NCI-H2227 (cell line): ENCODE results near the gene NGEF.

Experiments
- DNase-seq: peaks from one replicate; lab custom pipeline; 2025; ENCODE audit not compliant: unreplicated experiment; lab: John Stamatoyannopoulos, UW

NGEF gene

DNA sequence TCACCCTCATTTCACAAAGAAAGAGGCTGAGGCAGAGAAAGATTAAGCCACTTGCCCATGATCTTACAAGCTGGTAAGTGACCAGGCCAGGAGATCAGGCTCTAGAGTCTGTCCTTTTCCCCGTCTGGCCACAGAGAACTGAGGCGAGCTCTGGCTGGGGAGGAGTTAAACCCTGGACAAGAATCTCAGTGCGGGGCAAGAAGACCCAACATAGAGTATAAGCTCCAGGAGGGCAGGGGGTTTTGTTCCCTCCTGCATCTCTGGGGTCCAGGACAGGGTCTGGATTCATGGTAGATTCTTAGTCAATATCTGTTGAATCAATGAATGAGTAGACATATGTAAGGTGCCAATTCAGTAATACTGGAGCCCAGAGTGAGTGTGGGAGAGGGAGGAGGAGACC lies 34.1 kb upstream of the NGEF start:
- no peak for DNase-seq

DNA sequence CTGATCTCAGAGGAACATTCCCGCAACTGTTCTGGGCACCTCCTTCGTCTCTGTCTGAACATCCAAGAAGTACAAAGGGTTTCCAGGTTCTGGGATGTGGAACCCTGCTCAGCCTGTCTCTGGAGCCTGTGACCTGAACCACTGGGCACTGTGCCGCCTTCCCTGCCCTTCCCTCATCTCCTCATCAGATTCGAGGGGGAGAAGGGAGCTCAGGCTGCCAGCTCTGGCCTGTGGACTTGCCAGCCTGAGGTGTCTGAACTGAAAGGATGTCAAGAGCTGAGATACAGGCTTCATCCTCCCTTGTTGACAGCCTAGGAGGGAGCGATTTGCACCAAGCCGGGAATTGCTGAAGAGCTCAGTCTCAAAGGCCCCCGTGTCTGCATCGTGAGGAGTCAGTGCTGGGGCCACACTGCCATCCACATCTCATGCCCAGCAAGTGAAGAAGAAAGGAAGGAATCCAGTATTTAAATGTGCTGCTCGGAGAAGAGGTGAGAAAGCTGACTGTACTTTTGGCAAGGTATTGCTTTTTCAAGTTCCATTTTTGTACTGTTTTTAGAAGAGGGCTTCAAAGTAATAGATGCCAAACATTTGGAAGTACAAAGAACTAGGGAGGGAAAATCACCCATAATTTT lies 32.0 kb upstream of the NGEF start:
- DNase-seq, result no peak

DNA sequence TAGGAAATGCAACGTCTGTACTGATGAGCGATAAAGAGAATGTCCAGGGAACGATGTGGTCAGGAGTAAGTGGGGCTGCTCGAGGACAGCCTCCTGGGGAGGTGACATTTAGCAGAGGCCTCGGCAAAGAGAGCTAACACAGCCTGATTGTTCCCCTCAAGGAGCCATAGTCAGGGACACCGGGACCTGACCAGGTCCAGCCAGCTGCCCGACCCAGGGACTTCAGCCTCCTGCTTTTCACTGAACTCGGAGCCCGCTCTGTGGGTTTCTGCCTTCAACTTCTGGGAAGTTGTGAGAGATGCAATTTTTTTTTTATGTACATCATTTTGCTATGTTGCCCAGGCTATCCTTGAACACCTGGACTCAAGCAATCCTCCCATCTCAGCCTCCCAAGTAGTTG lies 29.5 kb upstream of the NGEF start:
- DNase-seq, result no peak

DNA sequence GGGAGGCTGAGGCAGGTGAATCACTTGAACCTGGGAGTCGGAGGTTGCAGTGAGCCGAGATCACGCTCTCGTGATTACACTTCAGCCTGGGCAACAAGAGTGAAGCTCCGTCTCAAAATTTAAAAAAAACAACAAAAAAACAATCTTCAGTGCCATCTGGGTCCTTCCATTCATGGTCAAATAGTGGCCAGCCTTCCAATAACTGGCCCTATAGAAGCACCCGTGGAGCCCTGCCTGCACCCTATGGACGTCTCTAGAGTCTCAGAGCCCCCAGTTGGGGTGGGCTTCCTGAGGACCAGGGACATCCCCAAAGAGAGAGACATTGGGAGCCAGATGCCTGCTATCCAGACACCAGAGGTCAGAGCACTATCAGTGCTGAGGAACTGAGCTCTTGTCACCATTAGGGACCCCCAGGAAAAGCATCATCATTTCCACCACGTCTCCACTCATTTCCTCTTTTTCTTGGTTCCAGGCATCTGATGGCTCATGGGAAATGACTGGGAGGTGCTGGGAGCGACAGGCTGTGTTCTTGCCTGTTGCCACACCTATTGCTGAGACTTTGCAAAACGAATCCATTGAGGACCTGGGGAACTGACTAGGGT lies 28.8 kb upstream of the NGEF start:
- DNase-seq, result no peak

DNA sequence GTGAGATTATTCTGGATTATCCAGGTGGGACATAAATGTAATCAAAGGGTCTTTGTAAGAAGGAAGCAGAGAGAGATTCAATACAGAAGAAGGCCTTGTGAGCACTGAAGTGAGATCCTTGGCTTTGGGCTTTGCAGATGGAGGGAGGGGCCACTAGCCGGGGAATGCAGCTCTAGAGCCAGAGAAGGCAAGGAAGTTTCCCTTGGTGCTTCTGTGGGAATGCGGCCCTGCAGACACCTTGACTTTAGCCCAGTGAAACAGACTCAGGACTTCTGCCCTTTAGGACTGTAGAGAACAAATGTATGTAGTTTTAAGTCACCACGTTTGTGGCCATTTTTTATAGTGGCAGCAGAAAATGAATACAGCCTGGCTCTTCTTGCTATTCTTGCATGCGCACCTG lies 27.5 kb upstream of the NGEF start:
- DNase-seq, result no peak

DNA sequence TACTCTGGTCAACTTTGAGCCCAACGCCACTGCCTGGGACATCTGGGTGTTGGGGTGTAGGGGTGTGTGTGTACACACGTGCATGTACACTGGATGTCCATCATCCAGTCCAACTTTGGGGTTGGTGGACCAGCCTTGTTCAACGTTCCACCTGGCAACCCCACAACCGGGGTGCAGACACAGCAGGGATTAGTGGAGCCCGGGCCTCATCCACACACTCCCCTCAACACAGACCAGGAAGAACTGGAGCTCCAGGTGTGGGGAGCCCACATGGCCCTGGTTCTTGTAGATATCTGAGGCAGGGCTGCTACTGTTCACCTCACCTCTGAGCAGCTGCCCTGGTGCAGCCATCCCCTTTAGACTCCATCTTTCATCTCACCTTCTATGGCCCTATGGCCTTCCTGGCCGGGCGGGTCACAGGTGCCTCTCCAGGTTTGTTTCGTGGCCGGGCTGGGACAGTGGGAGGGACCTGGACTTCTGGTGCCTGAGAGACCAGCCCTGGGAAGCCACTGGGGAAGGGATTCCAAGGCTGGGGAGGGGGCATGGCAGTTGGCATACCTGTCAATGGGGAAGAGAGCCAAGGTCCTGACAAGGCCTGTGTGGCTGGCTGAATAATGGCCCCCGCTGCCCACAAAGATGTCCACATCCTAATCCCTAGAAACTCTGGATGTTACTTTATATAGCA lies 26.9 kb upstream of the NGEF start:
- no peak for DNase-seq

DNA sequence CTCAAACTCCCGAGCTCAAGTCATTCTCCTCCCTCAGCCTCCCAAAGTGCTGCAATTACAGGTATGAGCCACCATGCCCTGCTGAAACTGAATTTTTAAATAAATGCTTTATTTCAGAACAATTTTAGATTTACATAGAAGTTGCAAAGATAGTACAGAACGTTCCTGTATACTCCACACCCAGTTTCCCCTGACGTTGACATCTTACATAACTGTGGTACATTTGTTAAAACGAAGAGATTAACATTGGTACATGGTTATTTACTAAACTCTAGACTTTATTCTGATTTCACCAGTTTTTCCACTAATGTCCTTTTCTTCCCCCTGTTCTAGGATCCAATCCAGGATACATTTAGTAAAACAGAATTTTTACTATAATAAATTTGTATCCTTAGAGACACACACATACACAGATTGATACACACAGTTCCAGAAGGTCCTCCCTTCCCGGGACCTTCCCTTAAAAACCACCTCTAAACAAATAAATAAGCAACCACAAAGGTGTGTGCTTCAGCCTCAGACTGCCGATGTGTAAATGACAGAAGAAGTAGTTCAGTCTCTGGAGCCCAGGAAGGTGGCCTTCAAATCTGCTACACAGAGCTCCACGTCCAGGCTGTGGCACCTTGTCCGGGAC lies 26.3 kb upstream of the NGEF start:
- DNase-seq, result no peak

DNA sequence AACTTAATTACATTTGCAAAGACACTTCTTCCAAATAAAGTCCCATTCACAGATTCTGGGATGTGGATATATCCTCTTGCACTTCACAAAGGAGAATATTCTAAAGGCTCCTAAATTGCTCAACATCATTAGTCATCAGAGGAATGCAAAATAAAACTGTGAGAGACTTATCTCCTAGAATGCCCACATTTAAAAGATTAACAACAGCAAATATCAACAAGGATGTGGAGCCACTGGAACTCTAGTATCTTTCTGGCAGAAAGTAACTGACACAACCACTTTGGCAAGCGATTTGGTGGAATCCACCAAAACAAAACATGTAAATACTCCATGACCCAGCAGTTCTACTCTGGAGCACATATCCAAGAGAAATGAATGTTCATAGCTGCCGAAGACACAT lies 24.0 kb upstream of the NGEF start:
- no peak for DNase-seq

DNA sequence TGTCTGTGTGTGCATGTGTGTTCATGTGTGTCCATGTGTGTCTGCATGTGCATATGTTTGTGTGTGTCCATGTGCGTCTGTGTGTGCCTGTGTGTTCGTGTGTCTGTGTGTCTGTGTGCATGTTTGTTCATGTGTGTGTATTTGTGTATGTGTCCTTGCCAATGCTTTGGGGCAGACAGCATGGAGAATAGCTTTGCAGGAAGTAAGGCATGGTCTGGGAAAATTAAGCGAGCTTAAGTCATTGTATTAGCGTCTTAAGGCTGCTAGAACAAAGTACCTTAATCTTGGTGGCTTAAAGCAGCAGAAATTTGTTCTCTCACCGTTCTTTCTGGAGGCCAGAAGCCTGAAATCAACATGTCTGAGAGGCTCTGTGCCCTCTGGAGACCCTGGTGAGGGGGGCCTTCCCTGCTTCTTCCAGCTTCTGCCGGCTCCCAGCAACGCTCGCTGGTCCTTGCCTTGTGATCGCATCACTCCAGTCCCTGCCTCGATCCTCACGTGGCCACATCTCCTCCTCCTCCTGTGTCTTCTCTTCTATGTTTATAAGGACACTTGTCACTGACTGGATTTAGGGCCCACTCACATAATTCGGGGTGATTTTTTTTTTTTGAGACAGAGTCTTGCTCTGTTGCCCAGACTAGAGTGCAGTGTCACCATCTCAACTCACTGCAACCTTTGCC lies 23.2 kb upstream of the NGEF start:
- no peak for DNase-seq

DNA sequence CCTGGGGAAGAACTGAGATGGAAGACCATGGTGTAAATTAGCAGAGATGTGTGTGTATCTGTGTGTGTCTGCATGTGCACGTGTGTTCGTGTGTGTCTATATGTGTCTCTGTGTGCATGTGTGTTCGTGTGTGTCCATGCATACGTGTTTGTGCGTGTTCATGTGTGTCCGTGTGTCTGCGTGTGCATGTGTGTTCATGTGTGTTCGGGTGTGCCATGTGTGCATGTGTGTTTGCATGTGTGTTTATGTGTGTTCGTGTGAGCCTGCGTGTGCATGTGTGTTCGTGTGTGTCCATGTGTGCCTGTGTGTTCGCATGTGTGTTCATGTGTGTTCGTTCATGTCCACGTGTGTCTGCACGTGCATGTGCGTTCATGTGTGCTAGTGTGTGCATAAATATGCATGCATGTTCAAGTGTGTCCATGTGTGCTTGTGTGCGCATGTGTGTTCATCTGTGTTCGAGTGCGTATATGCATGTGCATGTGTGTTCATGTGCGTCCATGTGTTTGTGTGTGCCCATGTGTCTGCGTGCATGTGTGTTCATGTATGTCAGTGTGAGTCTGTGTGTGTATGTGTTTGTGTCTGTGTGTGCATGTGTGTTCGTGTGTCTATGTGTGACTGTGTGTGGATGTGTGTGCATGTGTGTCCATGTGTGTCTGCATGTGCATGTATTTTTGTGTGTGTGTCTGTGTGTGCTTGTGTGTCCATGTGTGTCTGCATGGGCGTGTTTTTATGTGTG lies 22.5 kb upstream of the NGEF start:
- no peak for DNase-seq

DNA sequence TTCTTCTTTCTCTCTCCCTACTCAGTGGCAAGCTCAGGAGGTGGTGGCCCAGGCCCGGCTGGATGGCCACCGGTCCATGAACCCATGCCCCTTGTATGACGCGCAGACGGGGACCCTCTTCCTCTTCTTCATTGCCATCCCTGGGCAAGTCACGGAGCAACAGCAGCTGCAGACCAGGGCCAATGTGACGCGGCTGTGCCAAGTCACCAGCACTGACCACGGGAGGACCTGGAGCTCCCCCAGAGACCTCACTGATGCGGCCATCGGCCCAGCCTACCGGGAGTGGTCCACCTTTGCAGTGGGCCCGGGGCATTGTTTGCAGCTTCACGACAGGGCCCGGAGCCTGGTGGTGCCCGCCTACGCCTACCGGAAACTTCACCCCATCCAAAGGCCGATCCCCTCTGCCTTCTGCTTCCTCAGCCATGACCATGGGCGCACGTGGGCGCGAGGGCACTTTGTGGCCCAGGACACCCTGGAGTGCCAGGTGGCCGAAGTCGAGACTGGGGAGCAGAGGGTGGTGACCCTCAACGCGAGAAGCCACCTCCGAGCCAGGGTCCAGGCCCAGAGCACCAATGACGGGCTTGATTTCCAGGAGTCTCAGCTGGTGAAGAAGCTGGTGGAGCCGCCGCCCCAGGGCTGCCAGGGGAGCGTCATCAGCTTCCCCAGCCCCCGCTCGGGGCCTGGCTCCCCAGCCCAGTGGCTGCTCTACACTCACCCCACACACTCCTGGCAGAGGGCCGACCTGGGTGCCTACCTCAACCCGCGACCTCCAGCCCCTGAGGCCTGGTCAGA lies 21.2 kb upstream of the NGEF start:
- DNase-seq, result no peak

DNA sequence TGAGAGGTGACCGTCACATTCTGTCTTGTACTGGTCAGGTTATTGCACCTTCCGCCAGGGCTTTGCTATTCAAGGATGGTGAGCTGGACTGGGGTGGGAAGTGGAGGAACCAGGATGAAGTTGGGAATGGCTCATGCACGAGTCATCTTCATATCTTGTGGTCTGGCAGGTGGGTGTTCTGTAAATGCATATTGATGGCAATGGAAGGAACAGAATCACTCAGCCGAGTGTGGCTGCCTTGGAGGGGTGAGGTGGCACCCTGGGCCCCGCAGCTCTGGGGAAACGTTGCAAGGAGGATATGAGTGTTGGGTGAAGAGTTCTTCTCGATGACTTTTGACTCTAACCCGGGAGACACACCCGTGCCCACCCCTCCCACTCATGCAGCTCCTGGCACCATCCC lies 20.6 kb upstream of the NGEF start:
- no peak for DNase-seq

DNA sequence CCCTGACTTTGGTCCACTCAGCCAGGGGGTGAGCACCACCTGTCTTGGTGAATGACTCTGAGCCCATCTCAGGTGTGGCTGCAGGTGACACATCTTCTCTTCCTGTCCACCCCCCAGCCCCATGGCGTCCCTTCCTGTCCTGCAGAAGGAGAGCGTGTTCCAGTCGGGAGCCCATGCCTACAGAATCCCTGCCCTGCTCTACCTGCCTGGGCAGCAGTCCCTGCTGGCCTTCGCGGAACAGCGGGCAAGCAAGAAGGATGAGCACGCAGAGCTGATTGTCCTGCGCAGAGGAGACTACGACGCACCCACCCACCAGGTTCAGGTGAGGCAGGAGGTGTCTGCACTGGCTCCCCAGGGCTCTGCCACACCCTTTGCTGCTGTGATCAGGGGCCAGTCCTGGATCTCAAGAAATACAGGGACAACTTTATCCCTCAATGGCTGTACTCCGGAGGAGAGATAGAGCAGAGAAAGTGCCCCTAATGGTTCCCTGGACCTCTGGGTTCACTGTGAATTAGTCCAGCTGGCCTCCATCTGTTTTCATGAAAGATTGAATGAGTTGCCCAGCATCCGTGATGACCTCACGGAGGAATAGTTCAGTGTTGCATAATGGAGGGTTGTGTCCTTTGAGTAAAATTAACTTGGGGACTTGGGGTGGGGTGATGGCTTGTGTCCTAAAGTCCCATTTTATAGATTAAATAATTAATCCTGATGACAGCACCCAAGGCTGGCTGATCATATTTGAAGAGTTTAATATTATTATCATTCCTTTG lies 19.7 kb upstream of the NGEF start, which contains the start of gene NEU2:
NEU2 (plus strand) TSS at position 122 of the 770 bp plus-strand sequence; CDS start at position 122, 0 bp downstream.
- DNase-seq, result no peak

DNA sequence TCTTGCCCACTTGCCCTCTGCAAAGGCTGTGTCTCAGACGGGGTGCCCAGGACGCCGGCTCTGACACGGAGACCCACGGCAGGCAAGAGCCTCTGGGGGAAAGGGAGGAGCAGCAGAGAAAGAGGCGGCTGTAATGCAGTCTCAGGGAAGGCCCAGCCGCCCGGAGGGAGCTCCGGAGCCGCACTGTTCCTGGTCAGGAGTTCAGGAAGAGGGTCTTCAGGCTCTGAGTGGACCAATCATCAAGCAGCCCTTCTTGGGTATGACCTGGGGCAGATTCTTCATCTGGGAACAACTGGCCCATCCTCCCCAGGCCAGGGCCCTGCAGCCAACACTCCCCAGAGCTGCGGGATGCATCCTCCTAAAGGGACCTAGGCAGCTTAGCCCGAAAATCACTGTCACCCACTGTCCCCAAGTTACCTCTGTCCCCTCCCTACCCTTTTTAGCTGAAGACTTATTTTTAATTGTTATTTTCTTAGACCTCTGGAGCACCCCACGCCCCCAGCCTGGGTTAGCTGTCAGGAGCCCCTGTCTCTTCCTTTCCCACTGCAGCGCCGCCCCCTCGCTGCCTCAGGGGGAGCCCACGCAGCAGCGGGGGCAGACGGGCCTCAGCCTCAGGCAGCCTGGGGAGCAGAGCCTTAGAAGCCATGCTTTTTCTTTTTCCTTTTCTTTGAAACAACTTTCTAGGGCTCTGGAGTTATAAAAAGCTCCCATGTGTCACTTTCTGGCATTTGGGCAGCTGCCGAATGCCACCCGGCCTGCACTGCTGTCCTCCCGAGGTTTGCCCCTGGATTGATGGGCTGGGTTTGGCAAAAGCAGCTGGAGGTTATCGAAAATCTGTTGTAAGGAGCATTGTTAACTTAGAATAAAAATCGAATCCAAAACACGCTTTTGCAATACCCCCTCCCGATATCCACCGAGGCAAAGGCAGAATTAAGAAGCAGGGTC lies 18.8 kb upstream of the NGEF start:
- no peak for DNase-seq

DNA sequence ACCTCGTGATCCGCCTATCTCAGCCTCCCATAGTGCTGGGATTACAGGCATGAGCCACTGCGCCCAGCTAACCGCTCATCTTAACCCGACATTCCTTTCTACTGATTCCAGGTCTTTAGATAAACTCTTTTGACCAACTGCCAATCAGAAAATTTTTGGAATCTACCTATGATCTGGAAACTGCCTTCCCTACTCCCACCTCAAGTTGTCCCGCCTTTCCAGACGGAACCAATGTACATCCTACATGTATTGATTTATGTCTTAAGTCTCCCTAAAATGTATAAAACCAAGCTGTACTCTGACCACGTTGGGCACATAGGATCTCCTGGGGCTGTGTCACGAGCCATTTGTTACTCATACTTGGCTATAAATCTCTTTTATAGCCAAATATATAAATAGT lies 16.3 kb upstream of the NGEF start:
- no peak for DNase-seq

DNA sequence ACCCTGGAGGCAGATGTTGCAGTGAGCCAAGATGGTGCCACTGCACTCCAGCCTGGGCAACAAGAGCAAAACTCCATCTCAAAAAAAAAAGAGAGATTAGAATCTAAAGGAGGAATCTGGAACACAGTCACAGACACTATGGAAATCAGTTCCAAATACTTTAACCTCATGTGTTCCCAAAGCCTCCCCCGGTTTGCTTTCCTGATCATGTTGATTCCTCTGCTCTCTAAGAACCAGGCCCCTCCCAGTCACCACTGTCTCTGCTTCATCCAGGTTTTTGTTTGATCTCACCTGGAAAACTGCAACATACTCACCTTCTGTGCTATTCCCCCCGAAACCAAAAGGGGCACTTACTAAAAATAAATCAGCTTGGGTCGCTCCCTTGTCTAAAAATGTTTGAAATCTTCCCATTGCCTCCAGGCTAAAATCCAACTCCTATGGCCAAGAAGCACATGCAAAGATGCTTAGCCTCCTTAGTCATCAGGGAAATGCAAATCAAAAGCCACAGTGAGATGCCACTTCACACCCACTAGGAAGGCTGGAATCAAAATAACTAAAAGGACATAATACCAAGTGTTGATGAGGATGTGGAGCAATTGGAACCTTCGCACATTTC lies 13.2 kb upstream of the NGEF start:
- DNase-seq, result no peak

DNA sequence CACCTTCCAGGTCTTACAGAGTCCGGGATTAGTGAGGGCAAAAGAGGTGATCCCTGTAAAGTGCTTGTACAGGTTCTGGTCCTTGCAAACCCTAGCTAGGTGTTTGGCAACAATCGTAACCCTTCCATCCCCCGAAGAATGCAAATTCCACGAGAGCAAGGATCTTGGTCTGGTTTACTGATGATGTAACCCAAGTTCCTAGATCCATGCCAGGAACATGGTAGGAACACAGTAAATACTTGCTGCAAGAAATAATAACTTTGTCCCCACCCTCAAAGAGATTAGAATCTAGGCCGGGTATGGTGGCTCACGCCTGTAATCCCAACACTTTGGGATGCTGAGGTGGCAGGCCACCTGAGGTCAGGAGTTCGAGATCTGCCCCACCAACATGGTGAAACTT lies 12.7 kb upstream of the NGEF start:
- no peak for DNase-seq
